GDM1 (cell line): ENCODE results near the gene USP3.

Experiments used
- DNase-seq: peaks from one replicate; lab custom pipeline; 2025; lab: John Stamatoyannopoulos, UW

The USP3 gene, protein sequence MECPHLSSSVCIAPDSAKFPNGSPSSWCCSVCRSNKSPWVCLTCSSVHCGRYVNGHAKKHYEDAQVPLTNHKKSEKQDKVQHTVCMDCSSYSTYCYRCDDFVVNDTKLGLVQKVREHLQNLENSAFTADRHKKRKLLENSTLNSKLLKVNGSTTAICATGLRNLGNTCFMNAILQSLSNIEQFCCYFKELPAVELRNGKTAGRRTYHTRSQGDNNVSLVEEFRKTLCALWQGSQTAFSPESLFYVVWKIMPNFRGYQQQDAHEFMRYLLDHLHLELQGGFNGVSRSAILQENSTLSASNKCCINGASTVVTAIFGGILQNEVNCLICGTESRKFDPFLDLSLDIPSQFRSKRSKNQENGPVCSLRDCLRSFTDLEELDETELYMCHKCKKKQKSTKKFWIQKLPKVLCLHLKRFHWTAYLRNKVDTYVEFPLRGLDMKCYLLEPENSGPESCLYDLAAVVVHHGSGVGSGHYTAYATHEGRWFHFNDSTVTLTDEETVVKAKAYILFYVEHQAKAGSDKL

DNA sequence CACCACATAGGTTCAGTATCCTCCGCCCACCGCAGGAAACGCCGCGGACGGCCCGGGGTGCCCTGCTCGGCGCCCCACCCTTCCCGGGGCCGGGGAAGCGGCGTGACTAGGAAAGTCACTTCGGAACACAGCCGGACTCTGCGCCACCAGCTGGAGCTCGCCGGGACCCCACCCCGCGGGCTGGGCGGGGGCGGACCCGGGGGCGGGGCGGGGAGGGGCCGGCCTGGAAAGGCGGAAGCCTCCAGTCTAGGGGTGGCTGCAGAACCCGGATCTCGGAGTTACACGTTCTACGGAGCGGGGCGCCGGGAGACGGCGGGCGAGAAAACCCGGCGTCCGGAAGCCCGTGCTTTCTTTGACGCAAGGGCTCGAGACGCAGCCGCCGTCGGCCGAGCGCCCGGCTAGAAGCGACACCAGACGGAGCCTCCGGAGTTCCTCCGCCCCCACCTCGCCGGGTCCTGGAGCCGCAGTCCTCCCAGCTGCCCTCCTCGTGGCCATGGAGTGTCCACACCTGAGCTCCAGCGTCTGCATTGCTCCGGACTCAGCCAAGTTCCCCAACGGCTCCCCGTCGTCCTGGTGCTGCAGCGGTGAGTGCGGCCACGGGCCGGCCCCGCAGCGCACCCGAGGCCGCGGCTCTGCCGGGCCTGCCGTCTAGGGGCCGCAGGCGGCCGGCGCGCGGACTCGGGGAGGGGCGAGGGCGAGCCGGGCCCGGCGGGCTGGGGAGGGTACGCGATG lies at the start of gene USP3:
Gene USP3 (plus strand): TSS at position 347 of the 732 bp plus-strand sequence. CDS start 147 bp downstream, at position 494.
- peak; percentile 89 for DNase-seq

DNA sequence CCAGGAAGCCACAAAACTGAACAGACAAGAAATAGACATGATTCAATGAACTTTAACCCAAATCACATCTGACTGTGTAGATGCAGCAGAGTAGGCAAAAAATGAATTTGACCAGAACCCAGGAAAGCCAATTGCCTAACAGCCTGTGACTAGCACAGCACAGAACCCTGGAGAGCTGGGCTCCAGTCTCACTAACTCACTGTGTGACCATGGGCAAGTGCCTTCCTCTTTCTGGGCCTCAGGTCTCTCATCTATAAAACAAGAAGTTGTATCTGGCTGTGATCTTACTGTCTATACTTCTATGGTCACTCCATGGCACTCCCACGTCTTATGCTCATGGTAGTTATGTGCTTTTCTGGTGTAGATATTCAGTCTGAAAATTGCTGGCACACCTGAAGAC lies 48.1 kb upstream of the USP3 start:
- no peak for DNase-seq

DNA sequence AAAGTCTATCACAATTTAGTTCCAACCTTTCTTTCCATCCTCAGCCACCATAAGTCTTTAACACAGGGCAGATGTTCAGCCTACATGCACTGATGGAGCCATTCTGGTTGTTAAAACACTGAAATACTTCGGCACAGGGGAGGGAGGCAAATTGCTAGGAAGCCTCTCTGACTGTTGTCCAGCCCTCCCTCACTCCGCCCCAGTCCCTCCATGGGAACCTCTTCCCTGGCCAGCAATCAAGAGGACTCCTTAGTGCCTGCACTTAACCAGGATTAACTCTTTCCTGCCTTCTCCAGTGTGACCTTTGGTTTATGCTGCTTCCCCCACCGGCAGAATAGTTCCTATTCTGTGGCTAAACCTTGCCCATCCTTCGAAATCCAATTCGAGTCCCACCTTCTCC lies 47.0 kb upstream of the USP3 start:
- no peak for DNase-seq

DNA sequence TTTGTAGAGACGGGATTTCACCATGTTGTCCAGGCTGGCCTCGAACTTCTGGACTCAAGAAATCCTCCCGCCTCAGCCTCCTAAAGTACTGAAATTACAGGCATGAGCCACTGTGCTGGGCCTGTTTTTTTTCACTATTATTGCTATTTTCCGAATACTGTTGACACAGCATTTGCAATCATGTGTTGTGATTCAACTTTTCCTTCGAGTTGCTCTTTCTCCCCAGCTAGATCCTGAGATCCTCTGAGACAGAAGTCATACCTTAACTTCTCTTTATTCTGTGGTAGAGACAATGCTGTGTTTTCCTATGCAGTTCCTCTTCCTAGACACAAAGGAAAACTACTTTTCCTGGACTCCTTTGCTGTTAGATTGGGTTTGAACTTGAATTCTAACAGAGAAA lies 46.4 kb upstream of the USP3 start:
- DNase-seq, result no peak

DNA sequence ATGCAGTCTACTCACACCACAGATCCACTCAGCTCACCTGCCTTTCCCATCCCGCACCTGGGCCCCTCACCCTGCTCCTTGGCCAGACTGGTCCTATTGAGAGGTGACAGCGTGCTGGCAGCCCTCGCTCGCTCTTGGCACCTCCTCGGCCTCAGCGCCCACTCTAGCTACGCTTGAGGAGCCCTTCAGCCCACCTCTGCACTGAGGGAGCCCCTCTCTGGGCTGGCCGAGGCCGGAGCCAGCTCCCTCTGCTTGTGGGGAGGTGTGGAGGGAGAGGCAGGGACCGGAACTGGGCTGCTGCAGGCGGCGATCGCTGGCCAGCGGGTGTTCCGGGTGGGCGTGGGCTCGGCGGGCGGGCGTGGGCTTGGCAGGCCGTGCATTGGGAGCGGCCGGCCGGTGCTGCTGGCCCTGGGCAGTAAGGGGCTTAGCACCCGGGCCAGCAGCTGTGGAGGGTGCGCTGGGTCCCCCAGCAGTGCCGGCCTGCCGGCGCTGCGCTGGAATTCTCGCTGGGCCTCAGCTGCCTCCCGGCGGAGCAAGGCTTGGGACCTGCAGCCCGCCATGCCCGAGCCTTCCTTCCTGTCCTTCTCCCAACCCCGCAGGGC lies 45.5 kb upstream of the USP3 start:
- DNase-seq, result no peak

DNA sequence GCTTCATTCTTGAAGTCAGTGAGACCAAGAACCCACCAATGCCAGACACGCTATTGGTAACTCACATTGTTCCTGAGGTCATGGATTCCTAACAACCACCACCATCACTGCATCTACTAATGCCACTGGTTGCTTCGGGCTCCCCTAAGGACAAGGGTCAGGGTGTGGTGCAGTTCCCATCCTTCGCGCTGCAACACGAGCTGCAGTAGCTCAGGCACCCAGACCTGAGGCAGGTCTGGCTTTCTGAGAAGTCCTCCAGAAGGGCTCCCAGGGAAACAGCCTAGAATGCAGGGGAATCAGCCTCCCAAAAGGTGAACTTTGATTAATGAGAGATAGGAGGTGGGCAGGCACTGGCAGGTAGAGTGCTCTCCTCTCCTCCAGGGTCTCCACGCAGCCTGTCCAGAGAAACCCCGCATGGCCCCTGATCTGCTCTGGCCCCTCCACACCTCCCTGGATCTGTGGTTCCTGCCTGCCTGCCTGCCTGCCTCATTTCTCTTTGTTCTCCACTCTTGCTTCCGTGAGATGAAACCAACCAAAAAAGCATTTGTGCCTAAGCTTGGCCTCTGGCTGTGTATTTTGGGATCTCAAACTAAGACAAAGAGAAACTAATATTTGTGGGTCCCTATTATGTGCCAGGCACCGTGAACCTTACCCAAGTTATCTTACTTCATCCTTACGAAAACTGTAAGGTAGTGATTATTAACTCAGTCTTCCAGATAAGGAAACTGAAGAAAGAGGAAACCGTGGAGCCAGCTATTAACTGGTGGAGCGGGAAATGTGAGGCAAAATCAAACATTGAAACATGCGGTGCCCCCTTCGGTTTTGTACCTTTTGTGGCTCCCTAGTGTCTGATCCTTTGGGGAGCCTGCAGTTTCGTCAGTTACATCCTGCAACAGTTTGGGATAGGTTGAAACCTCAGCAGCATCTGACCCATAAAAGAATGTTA lies 43.9 kb upstream of the USP3 start:
- no peak for DNase-seq

DNA sequence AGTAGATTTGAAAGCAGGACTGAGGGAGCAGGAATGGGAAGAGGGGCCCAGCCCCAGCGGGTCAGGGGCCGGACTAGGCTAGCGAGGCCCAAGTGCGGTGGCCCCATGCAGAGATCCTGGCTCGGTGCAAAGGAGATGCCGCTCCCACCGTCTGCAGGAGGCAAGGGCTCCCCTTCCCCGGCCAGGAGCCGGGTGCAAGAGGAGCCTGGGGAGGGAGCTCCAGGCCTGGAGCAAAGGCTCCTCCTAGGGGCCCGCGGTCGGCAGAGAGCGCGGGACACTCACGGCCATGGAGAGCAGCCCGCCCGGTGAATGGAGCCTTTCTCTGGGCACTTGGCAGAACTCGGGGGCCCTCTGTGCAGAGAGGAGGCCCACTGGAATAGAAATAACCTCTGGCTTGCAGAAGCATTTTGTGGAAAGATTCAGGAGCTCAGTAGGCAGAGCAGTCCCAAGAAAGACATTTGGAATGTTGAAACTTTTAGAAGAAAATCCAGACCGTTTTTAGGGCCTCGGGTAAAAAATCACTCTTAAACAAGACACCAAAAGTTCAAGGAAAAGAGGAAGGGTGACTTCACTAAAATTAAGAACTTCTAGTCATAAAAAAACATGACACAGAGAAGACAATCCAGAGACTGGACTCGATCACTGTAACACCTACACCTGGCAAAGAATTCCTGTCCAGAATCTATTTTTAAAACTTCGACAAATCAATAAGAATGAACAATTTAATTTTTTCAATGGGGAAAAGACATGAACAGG lies 43.0 kb upstream of the USP3 start:
- DNase-seq, result no peak

DNA sequence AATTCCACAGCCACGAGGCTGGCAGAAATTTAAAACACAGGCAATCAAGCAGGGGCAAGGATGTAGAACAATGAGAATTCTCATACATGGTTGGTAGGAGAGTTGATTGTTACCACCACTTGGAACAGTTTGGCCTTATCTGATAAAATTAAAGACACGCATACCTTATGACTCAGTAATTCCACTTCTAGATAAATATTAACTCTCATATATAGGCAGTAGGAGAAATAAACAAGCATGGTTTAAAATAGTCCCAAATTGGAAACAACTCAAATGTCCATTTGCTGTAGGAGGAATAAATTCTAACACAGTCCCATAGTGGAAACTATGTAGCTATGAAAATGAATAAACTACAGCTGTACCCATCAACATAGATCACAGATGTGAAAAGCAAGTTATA lies 42.3 kb upstream of the USP3 start:
- no peak for DNase-seq

DNA sequence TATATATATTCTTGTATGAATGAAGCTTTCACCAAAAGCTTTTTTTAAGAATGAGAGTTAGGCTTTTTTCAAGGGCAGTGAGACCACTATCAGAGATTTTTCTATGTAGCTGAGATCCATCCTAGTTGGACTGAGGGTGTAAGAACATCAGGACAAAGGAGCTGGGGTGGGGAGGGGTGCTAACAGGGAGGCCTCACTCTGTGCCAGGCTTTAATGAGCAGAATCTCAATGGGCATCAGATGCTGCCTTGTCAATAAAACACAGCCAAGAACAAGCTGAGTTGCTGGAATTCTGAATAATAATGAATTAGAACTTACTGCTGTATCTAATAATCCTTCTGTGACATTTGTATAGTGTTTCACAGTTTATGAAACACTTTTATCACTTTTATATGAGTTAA lies 41.4 kb upstream of the USP3 start:
- DNase-seq, result no peak

DNA sequence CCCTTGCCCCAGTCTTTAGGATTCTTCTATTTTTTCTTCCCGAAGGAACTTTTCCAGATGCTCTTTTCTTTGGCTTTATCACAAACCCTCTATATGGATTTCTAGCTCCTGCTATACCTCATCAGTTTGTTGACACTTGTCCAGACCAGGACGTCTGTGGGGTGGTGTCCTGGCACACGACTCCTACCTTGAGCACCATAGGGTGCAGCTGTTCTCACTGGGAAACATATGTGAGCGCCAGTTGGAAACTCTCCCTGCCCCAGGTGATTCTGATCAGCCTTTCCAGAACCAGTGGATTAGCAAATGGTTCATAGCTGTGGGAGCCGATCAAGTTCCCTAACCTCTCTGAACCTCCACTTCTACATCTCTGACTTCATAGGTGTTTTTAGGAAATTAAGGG lies 40.6 kb upstream of the USP3 start:
- no peak for DNase-seq

DNA sequence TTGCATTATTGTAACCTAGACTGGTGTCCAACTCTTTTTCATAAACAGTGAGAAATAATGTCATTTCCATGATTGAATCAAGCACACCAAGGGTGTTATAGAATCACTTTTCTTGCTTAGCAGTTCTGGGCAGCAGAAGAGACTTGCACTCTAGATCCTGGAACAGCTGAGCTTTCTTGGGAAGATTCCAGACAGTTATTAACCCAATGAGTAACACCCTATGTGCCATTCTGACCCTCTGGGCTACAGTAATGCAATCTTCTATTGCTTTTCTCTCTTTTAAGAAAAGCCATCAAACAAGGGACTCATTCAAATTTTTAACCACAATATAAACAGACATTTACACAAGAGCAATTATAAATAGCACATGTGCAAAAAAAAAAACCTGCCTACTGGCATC lies 39.3 kb upstream of the USP3 start:
- DNase-seq, result no peak

DNA sequence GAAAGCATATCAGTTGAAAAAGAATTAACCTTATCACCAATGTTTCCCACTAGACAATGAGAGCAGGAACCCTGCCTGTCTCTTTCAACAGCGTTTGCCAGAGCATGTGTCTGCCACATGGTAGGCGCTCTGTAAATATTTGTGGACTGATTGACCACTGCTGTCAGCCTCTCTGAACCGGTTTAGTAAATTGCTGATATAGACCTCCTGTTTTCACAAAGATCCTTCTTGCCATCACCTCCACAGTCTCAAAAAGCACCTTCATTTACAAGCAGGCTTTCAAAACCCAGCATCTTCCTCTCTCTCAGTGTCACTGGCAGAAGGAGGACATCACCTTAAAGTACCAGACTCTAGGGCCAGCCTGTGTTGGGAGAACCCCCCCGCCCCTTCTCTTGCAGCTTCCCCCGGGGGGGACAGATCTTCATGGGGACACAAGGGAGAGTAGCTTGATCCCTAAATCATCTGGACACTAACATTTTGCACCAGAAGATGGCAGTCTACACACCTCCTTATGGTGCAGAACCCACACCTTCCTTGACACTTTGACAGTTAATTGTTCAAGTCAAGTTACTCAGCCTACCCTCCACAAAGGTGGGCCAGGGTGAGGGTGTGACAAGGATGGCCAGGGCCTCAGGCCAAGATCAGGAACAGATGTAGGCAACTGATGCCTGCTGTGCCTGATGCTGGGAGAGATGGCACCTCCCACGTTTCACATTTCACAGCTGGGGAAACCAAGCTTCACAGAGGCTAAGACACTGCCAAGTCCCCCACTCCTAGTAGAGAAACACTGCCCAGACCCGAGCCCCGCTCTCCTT lies 37.8 kb upstream of the USP3 start:
- peak; percentile 15 for DNase-seq

DNA sequence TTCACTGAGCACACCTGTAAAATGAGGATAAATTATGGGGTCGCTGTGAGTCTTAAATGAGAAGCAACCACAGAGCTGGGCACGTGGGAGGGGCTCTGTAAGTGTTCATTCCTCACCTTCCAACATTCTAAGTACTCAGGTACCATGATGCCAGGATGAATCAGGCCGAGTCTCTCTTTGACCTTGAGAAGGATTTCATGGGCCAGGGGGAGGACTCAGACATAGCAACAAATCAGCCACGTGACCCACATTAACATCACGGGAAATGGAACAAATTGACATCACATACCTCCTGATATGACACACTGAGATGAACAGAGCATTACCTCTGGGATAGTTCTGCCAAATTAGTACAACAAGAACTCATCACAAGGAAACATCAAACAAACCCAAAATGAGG lies 35.2 kb upstream of the USP3 start:
- DNase-seq, result no peak

DNA sequence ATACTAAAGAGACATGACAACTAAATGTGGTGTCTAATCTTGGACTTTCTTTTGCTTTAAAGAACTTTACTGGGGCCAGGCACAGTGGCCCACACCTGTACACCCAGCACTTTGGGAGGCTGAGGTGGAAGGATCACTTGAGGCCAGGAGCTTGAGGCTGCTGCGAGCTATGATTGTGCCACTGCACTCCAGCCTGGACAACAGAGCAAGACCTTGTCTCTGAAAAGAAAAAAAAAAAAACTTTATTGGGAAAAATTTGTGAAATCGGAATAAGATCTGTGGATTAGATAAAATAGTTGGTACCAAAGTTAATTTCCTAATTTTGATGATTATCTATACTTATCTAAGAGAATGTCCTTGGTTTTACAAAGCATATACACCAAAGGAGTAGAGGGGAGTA lies 34.4 kb upstream of the USP3 start:
- no peak for DNase-seq

DNA sequence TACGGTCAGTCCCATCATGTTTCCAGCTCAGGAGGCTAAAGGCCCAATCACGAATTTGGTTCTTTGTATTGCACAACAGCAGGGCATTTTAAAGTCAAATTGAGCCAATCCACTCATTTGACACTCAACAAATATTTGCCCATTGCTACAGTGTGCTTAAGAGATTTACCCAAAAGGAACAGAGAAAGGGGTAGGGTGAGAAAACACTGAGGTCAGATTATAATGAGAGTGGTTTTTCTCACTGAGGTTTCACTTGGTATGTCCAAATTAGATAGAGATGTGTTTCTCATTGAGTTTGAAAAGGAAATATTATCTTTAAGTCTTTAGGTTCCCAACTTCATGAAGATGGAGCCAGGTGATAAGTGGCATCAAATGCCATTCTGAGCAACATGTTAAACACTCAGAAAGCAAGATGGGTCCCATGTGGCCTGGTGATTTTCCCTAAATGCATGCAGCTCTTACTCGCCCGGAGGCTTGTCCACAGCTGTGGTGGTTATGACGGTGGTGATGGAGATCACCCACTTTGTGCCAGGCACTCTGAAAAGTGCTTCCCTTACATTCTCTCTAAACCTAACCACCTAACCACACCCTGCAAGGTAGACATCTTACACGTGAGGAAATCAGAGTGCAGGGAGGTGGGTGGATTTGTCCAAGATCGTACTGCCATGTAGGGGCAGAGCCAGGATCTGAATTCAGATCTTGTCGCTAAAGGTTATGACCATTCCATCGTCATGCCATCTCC lies 31.2 kb upstream of the USP3 start:
- DNase-seq, result no peak

DNA sequence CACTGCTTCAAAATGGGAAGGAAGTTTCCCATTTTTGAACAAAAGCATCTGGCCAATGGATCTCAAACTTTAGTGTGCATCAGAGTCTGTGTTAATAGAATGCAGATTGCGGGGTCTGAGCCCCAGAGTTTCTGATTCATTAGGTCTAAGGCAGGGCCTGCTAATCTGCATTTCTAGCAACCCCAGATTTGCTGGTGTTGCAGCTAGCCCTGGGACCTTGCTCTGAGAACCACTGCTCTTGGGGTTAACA lies 30.7 kb upstream of the USP3 start:
- no peak for DNase-seq

DNA sequence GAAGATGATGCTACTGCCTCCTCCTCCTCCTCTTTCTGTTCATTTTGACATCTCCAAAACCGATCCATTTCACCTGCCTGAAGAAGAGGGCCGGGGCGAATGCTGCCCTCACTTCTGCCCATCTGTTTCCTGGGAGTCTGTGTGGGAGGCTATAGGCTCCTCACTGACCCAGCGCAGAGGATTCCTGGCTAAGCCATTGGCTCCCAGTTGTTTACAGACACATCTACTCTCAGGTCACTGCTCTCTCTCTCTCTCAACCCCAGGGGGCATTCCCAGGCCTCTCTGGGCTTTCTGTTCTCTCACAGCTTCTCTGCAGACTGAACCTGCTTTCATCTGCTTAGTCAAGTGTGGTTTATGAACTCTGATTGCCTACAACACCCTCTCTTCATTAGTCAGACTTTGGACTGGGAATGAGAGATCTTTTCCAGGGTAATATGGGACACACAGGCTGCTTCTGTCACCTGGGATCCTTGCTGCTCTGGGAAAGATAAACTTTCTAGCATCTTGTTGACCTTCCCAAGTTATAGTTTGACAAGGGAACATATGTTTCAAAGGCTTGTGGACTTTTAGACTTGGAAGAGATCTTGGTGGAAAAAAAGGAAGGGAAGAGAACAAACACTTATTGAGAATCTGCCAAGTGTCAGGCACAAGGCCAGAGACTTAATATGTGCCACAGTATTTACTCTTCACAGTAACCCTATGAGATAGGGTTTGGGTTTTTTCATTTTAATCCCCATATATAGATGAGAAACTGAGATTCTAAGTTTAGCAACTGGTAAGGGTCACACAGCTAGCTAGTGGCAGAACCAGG lies 30.2 kb upstream of the USP3 start:
- no peak for DNase-seq

DNA sequence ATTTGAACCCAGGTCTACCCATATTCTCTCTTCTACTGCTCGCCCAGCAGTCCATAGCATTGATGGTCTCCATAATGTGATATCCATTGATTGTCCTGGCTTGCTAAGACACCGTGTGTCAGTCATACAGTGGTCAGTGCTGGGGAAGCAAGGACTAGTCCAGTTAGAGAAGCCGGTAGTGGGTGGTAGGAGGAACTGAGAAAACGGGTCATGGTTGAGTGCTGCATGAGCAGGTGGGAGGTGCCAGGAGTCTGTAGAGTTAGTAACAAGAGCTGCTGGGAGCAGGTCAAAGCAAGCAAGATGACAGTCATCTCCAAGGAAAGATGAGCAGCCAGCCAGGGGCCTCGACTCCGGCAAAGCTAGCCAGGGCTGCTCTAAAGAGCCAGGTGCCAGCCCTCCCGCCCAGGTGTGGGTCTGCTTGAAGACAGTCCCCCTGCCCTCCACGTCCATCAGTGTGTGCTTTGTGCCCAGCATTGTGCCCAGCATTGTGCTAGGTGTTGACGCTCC lies 29.5 kb upstream of the USP3 start:
- DNase-seq, result no peak

DNA sequence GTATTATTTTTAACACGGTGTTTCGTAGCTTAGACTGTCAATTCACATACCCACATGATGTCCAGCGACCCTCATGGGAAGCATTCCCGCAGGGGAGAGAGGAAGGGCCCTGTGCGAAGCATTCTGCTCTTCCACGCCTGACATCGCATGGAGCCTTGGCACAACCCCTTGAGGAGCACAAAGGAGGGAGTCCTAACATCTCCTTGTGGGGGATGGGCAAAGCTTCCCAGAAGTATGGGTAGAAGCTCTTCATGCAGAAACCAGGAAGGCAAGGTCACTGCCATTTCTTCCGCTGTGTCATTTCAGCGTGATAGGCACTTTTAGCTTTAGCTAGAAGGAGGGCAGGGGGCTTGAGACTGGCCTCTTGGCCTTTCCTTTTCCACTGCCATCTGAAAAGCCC lies 28.7 kb upstream of the USP3 start:
- no peak for DNase-seq
